Activated T-helper 1 cell treated with anti-CD3 and anti-CD28 coated beads, Interleukin-12 subunit alpha, Interleukin-12 subunit beta, Interleukin-2, Interleukin-4 antibody, amounts not matched to agents 30 ng/mL and 10 ng/mL and 1 ng/mL, durations not matched to agents 14 hours and 24 hours and 36 hours (primary cell): ENCODE results near the gene NNT. TPM values are rescaled to one million over a fixed set of nuclear protein-coding genes. Genes with fewer than 3 reads are reported as not detected.
A peak's percentile ranks its signal among the peaks of the same experiment; 100 is the strongest.
"Not testable (repeated sequence)": the region's sequence is repeated elsewhere in the genome, so short reads cannot be mapped to it uniquely, and the experiment has no call there.

Source experiments
- DNase-seq: peaks from one replicate; pipeline ENCODE4 v3.0.0; 2021; ENCODE audit warnings: low spot score
- H3K27ac Mint-ChIP-seq: one replicate; pipeline ENCODE4 v1.8.0; 2021; ENCODE audit warnings: mild to moderate bottlenecking, mixed read lengths
- H3K27me3 Mint-ChIP-seq: one replicate; pipeline ENCODE4 v1.8.0; 2022; ENCODE audit warnings: mild to moderate bottlenecking, moderate library complexity, mixed read lengths; ENCODE audit not compliant: insufficient read depth
- H3K36me3 Mint-ChIP-seq: one replicate; pipeline ENCODE4 v1.8.0; 2021; ENCODE audit warnings: low read depth, mixed read lengths
- H3K4me1 Mint-ChIP-seq: one replicate; pipeline ENCODE4 v1.8.0; 2021; ENCODE audit warnings: low read depth, mixed read lengths
- H3K4me3 Mint-ChIP-seq: one replicate; pipeline ENCODE4 v1.8.0; 2021; ENCODE audit warnings: mild to moderate bottlenecking, moderate library complexity, mixed read lengths
- H3K9me3 Mint-ChIP-seq: one replicate; pipeline ENCODE4 v1.8.0; 2021; ENCODE audit warnings: mixed read lengths
- intact Hi-C: fragments of 100-400 bp; cut with micrococcal nuclease; formaldehyde crosslinking; loops from one replicate; pipeline ENCODE4 v1.15.1; 2024
- total RNA-seq: library from RNA; stranded (reverse); gene quantifications from 2 replicates; pipeline ENCODE4 v1.2.3, GENCODE V29; 2022

Gene NNT
- total RNA-seq, 1 donor from 2014 or later: 43.6 TPM

DNA sequence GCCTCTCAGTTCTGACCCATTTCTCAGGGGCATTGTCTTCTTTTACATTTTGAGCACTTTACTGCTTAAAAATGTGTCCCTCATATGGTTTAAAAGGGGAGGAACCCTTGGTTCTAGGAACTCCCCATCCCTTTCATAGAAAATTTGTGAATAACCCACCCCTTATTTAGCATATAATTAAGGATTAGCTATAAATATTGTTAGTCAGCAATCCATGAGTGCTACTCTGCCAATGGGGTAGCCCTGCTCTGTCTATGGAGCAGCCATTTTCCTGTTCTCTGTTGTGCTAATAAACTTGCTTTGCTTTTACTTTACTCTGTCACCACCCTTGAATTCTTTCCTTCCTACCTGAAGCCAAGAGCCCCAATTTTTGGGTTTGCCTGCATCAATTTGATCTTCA lies 12.3 kb upstream of the NNT start:
- H3K9me3 Mint-ChIP-seq: no peaks in the 10 kb centered on the region
- no peaks in the 10 kb centered on the region for H3K27me3 Mint-ChIP-seq
- peaks cover 5% of the 10 kb centered on the region for H3K4me1 Mint-ChIP-seq
- H3K36me3 Mint-ChIP-seq: no peaks in the 10 kb centered on the region
- H3K4me3 Mint-ChIP-seq: no peak overlapping the region
- intact Hi-C loops: no loop called here
- H3K27ac Mint-ChIP-seq: no peak overlapping the region
- no peak for DNase-seq

DNA sequence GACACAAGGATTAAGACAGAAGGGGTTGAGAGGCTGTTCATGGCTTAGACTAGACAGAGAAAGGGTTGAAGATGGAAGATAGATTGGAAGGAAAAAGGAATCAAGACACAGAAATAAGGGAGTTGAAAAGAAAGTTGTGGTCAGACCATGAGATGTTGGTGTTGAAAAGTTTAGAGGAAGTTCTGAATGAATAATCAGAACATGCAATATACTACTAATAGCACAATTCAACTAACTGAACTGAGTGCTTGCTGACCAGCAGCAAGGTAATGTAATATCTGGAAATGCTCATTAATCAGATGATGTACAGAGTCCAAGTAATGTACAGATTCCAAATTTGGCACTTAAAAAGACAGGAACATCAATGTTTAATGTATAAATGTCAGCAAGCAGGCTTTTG lies 10.6 kb upstream of the NNT start:
- DNase-seq: no peak
- H3K27me3 Mint-ChIP-seq: no peaks in the 10 kb centered on the region
- H3K9me3 Mint-ChIP-seq: no peaks in the 10 kb centered on the region
- intact Hi-C loops: no loop called here
- H3K27ac Mint-ChIP-seq: no peak overlapping the region
- no peak overlapping the region for H3K4me3 Mint-ChIP-seq
- peaks cover 5% of the 10 kb centered on the region for H3K4me1 Mint-ChIP-seq
- no peaks in the 10 kb centered on the region for H3K36me3 Mint-ChIP-seq

GRCh38 chr5:43598927-43599326 lies 4.1 kb upstream of the NNT start:
- intact Hi-C loops, DNase-seq, H3K27ac Mint-ChIP-seq, H3K27me3 Mint-ChIP-seq, H3K9me3 Mint-ChIP-seq, H3K4me3 Mint-ChIP-seq, H3K36me3 Mint-ChIP-seq: not testable (repeated sequence)
- H3K4me1 Mint-ChIP-seq: peaks cover 21% of the 10 kb centered on the region

DNA sequence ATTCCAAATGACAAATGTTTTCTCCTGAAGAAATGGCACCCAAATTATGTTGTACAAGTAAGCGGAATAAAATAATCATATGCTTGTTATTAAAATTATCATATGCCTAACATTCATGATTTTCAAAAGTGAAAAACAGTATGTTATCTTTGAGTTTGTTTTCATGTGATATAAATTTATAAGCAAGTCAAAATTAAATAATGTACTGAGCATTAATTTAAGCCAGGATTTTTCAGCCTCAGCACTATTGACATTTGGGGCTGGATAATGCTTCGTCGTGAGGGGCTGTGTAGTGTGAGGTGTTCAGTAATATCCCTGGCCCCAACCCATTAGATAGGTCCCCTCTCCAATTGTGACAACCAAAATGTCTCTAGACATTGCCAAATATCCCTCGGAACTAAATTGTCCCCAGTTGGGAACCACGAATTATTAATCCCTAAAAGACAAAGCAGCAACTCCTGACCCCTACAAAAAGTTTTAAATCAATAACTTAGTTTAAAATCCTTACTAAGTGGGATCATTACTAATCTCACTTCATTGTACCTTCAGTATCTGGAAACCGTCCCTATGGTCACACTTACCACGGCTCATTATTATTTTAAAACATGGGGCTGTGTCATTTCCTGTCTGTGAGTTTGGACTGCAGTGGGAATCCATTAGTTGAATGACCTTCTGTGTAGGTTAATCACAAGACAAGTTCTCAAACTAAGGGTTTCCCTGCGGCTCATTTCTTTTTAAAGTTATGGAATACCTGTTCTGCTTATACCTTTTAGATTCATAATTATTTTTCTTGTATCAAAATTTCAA lies 1.3 kb upstream of the NNT start:
- peak overlapping the region; percentile 91 for H3K4me3 Mint-ChIP-seq

DNA sequence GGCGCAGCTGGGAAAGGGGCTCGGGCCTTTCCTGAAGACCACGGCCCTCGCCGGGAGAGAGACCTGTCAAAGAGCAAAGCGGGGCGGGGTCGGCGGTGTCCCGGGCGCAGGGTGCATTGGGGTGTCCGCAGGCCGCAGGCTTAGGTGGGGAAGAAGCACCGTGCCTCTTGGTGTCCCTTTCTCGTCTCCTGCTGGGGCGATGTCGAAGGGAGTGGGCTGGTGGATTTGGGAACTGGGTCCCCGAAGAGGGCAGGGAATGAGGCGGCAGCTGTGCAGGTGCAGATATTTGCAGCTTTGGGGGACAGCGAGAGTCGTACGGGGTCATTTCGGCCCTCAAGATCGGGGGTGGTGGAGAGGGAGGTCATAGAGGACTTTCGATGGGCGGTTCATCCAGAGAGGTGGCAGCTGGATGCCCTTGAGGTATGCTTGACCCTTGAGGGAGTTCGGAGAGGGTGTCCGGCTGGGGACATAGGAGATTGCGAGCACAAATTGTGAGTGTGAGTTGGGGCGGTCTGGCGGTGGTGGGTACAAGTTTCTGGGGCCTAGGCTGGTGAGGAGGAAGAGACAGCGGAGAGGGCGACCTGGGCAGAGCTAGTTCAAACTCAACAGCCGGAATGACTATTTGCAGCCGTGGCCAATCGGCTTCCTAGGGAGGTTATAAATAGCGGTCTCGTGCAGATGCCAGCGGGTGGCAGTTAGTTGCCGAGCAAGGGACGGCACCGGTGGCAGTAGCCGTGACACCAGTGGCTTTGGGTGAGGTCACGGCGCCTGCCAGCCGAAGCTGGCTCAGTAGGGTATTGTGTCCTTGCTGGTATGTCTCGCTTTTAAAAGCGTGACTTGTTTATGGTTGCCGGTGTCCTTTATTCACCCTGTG lies 601 bp downstream of the NNT start:
- Mint-ChIP-seq H3K27me3 (no peaks in the 10 kb centered on the region), H3K36me3 (peaks cover 16% of the 10 kb centered on the region), H3K4me1 (peaks cover 34% of the 10 kb centered on the region), H3K4me3 (peak overlapping the region; percentile 91), H3K27ac (peak overlapping the region; percentile 86), H3K9me3 (peaks cover 5% of the 10 kb centered on the region)
- intact Hi-C loops: loop anchor here (1.0 to 10.0 kb wide), 8 partner anchors 47 to 1205 kb away; partner anchors contain the start of genes C5orf34, MRPS30, TMEM267 and ZNF131
- DNase-seq: peak; percentile 40

More for the DNA sequence above, 1.3 kb upstream of the NNT start:
- peaks cover 17% of the 10 kb centered on the region for H3K36me3 Mint-ChIP-seq
- peaks cover 34% of the 10 kb centered on the region for H3K4me1 Mint-ChIP-seq
- intact Hi-C loops: loop anchor here (2.0 to 10.0 kb wide), 5 partner anchors 287 to 1207 kb away; partner anchors contain the start of genes MRPS30 and ZNF131
- no peak for DNase-seq
- no peaks in the 10 kb centered on the region for H3K27me3 Mint-ChIP-seq
- H3K27ac Mint-ChIP-seq: peak overlapping the region; percentile 91
- H3K9me3 Mint-ChIP-seq: peaks cover 5% of the 10 kb centered on the region

- Mint-ChIP-seq H3K27me3 (no peaks in the 10 kb centered on the region), H3K36me3 (peaks cover 22% of the 10 kb centered on the region), H3K27ac (no peak overlapping the region), H3K4me3 (peak overlapping the region; percentile 91), H3K9me3 (peaks cover 5% of the 10 kb centered on the region), H3K4me1 (peaks cover 37% of the 10 kb centered on the region)
- intact Hi-C loops: loop anchor here (5.0 to 10.0 kb wide), 2 partner anchors 480 to 597 kb away; partner anchors contain the start of gene ZNF131
- DNase-seq: no peak
These were observed 1.7 kb downstream of the NNT start for GRCh38 chr5:43604699-43605098.

DNA sequence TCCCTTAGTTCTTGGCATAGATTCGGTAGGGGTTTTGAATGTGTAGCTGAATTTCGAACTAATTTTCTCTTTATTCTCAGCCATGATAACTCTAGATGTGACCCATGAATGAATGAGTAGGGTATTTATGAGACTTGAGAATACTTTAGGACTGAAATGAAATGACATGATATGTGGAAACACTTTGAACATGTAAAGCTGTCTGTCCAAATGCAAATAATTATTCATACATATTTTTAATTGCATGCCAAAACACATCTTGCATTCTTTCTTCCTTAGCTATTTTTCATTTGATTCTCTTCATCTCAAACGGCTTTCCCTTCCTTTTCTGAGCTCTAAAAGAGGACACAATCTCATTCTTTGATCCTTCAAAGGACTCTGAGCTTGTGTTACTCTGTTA lies 3.4 kb downstream of the NNT start:
- intact Hi-C loops: loop anchor here (10.0 kb wide), 1 partner anchor 482 kb away; the partner anchor contains the start of gene ZNF131
- H3K36me3 Mint-ChIP-seq: peaks cover 29% of the 10 kb centered on the region
- H3K27ac Mint-ChIP-seq: no peak overlapping the region
- peaks cover 5% of the 10 kb centered on the region for H3K9me3 Mint-ChIP-seq
- no peak for DNase-seq
- peaks cover 40% of the 10 kb centered on the region for H3K4me1 Mint-ChIP-seq
- no peak overlapping the region for H3K4me3 Mint-ChIP-seq
- no peaks in the 10 kb centered on the region for H3K27me3 Mint-ChIP-seq

GRCh38 chr5:43608406-43608805 lies 5.4 kb downstream of the NNT start:
- H3K36me3 Mint-ChIP-seq: peaks cover 38% of the 10 kb centered on the region
- no peak for DNase-seq
- H3K9me3 Mint-ChIP-seq: peaks cover 5% of the 10 kb centered on the region
- no peaks in the 10 kb centered on the region for H3K27me3 Mint-ChIP-seq
- no peak overlapping the region for H3K27ac Mint-ChIP-seq
- peaks cover 25% of the 10 kb centered on the region for H3K4me1 Mint-ChIP-seq
- no peak overlapping the region for H3K4me3 Mint-ChIP-seq
- intact Hi-C loops: loop anchor here (10.0 kb wide), 1 partner anchor 484 kb away; the partner anchor contains the start of gene ZNF131

- intact Hi-C loops: loop anchor here (10.0 kb wide), 1 partner anchor 485 kb away; the partner anchor contains the start of gene ZNF131
These were observed 6.8 kb downstream of the NNT start for GRCh38 chr5:43609752-43610151.

DNA sequence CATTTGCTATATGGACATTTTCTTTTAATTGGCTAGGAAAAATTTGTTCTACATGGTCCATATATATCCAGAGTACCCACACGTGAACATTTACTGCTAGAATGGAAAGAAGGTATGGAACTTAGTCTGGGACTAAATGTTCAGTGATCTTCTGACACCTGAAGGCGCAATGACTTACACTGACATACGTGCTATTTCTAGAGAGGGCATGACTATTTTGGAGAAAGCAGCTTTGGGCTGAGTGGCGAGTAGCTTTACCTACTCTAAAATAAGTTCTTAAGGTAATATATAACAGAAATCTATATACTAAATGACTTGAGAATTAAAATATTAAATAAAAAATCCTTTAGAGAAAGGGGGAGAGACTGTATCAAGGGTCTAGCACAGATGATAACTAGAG lies 10.4 kb downstream of the NNT start:
- no peak for DNase-seq
- Mint-ChIP-seq H3K4me3 (no peak overlapping the region), H3K9me3 (no peaks in the 10 kb centered on the region), H3K36me3 (peaks cover 30% of the 10 kb centered on the region), H3K27ac (no peak overlapping the region), H3K4me1 (peaks cover 7% of the 10 kb centered on the region), H3K27me3 (no peaks in the 10 kb centered on the region)
- intact Hi-C loops: no loop called here

More at GRCh38 chr5:43609752-43610151, 6.8 kb downstream of the NNT start:
- H3K27ac Mint-ChIP-seq: no peak overlapping the region
- no peak for DNase-seq
- H3K4me3 Mint-ChIP-seq: no peak overlapping the region
- H3K36me3 Mint-ChIP-seq: peaks cover 38% of the 10 kb centered on the region
- peaks cover 5% of the 10 kb centered on the region for H3K9me3 Mint-ChIP-seq
- peaks cover 15% of the 10 kb centered on the region for H3K4me1 Mint-ChIP-seq
- no peaks in the 10 kb centered on the region for H3K27me3 Mint-ChIP-seq

DNA sequence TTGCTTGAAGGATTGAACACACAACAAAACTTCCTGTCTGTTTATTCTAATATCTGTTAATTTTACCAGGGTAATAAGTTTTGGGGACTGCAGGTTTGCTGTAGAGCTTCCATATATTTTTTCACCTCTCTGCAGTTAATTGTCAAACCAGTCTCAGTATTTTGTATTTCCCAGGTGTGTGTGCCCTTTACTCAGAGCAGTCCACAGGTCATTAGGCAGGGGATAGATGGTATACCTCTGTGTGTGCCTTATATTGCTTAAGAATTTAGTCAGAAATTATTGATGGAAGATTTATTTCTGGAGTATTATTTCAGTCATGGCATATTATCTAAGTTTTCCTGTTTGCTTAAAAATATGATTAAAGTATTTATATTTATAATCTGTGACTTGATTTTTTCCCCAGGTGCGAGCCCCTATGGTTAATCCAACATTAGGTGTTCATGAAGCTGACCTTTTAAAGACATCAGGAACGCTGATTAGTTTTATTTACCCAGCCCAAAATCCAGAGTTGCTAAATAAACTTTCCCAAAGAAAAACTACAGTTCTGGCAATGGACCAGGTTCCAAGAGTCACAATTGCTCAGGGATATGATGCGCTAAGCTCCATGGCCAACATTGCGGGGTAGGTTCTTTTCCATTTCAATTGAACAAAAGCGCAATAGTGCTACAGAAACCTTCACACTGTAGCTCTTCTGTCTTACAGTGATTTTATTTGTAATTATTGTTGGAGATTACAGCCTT lies 12.6 kb downstream of the NNT start:
- no peak for DNase-seq
- Mint-ChIP-seq H3K4me1 (no peaks in the 10 kb centered on the region), H3K9me3 (no peaks in the 10 kb centered on the region), H3K27ac (no peak overlapping the region), H3K4me3 (no peak overlapping the region), H3K27me3 (no peaks in the 10 kb centered on the region), H3K36me3 (peaks cover 29% of the 10 kb centered on the region)
- intact Hi-C loops: no loop called here

GRCh38 chr5:43616535-43616934 lies 13.6 kb downstream of the NNT start:
- Mint-ChIP-seq H3K4me3 (no peak overlapping the region), H3K27me3 (no peaks in the 10 kb centered on the region), H3K27ac (no peak overlapping the region), H3K36me3 (peaks cover 28% of the 10 kb centered on the region), H3K9me3 (no peaks in the 10 kb centered on the region), H3K4me1 (no peaks in the 10 kb centered on the region)
- intact Hi-C loops: no loop called here
- no peak for DNase-seq
